Measurements from ENCODE around the gene ZNF331.

ZNF331 gene

GRCh38 chr19:53521373-53522202 is 16.4 kb upstream of the ZNF331 start:
- DNase-seq, result no peak

DNA sequence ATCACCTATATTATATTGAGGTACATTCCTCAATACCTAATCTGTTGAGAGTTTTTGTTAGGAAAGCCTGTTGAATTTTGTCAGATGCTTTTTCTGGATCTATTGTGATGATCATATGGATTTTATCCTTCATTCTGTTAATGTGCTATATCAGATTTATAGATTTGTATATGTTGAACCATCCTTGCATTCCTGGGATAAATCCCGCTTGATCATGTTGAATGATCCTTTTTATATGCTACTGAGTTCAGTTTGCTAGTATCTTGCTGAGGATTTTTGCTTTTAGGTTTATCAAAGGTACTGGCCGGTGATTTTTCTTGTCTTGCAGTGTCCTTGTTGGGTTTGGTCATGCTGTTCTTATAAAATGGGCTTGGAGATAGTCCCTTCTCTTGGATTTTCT is 12.0 kb upstream of the ZNF331 start:
- DNase-seq, result no peak

DNA sequence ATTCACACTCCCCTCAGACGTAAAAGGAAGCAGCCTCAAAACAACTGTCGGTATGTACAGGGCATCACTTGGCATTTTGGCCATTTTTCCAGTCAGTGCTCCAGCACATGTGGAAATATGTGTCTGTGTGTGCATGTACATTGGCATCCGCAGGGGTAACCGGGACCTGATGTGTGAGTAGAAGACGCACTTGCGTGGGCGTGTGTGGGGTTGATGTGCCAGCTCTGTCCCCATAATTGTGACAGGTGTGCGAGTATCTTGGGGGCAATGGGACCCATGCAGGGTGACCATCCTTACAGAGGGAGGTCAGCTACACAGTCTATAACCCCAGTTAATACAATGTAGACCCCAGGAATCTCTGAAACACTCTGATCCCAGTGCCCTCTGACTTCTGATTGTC is 7.3 kb upstream of the ZNF331 start:
- no peak for DNase-seq

DNA sequence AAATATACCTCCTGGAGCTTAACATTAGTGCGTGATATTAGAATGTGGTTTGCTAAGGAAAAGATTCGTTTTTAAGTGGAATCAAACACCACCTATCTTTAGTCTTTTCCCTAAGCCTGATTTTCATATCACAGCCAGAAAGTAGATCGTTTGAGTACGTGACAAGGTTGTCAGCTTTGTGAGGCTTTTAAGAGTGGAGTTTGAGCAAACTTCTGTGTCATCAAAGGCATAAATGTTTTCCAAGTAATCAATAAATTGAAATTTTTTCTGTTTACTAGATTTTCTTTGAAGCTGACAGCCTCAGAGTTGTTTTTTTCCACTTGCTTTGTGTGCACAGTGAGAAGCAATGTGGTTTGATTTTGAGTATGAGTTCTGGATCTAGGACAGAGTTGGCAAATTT is 6.5 kb upstream of the ZNF331 start:
- DNase-seq, result no peak

- DNase-seq, result no peak
These were observed 5.6 kb upstream of the ZNF331 start for GRCh38 chr19:53532362-53532761.

DNA sequence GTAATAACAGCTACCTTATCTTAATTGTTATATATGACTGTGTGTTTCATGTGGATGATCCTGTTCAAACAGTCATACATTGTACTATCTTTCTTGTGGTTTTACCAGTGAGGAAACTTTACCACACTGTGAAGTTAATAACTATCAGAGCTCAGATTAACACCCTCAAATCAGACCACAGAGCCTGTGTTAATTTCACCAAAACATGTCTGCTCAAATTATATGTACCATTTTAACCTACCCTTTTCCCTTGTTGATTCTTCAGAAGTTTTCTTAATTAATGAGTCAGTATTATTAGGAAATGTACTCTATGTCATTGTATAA is 1.8 kb upstream of the ZNF331 start:
- no peak for DNase-seq

- no peak for DNase-seq
These were observed 824 bp upstream of the ZNF331 start for GRCh38 chr19:53537121-53537520.

GRCh38 chr19:53538378-53539109 is 599 bp downstream of the ZNF331 start:
- DNase-seq, result peak; percentile 24

GRCh38 chr19:53540091-53540490 is 2.1 kb downstream of the ZNF331 start:
- no peak for DNase-seq

- no peak for DNase-seq
These were observed 4.0 kb downstream of the ZNF331 start for GRCh38 chr19:53541971-53542370.

GRCh38 chr19:53545271-53546065 is 7.5 kb downstream of the ZNF331 start:
- no peak for DNase-seq

GRCh38 chr19:53546758-53547513 is 9.0 kb downstream of the ZNF331 start:
- DNase-seq, result no peak

- no peak for DNase-seq
These were observed 11.4 kb downstream of the ZNF331 start for GRCh38 chr19:53549340-53549739.

DNA sequence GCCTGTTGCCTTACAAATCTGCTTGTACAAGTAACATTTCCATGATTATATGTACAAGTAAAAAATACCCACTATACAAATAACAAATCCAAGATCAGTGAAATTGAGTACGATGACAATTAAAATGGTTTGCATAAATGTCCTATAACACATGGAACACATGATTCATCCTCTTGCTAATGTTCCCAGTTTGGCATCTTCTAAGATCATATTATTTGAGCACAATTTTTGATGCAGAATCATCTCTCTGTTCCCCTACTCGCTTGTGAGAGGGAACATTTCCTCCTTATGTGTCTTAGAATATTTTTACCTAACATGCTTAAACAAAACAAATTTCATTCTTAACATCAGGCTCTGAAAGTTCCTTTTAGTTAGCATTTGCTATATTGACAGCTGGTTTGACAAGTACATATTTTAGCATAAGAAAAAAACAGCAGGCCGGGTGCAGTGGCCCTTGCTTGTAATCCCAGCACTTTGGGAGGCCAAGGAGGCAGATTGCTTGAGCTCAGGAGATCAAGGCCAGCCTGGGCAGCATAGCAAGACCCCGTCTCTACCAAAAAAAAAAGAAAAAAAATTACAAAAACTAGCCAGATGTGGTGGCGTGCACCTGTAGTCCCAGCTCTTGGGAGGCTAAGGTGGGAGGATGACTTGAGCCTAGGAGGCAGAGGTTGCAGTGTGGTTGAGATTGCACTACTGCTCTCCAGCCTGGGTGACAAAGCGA is 14.2 kb downstream of the ZNF331 start:
- no peak for DNase-seq

DNA sequence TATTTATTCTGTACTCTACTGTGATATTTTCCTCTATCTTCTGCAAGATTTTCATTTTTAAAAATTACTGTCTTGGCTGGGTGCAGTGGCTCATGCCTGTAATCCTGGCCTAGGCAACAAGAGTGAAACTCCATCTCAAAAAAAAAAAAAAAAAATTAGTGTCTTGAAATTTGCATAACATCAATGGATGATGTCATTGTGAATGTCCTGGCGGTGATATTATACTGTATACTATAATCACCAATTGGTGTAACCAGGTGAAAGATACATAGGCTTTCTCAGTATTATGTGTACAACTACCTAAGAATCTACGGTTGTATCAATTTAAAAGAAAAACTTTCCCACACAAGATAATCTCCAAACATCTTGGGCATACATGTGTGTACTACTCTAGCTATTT is 15.2 kb downstream of the ZNF331 start:
- no peak for DNase-seq

DNA sequence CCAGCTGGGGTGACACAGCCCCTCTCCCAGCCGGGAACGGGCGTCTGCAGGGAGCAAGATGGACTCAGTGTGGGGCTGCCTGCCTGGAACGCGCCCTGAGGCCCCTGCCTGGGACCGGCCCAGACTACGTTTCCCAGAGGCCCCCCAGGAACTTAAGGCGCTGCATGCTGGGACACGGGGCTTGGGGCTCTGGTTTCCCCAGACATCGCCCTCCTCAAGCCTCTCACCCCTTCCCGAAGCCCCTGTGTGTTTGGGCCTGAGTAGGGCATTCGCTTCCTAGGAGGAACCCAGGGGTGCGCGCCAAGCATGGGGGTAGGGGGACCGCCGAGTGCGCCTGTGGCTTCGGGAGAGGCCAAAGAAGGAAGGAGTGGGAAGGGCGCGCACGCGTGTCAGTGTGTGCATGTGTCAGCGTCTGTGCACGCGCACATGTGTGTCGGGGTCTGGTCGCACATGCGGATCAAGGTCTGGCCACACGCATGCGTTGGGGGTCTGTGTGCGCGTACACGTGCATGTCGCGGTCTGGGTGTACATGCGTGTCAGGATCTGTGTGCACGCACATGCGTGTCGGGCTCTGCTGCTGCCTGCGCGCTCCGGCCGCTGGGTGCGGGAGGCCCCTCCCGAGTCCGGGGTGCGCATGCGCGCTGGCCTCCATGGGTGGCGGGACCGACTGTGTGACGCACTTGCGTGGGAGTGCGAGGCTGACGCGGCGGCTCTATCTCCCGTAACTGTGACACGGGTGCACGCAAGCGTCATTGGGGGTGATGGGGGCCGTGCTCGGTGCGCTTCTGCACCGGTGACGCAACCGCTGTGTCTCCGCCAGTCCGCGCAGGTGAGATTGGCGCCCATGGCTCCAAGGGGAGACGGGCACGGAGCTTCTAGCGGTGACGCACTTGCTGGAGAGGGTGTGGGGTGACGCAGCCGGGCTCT is 16.2 kb downstream of the ZNF331 start:
- DNase-seq, result peak; percentile 89

GRCh38 chr19:53554804-53555203 is 16.9 kb downstream of the ZNF331 start:
- no peak for DNase-seq

- DNase-seq, result no peak
These were observed 17.4 kb downstream of the ZNF331 start for GRCh38 chr19:53555352-53555751.

GRCh38 chr19:53571339-53571738 is 33.4 kb downstream of the ZNF331 start:
- DNase-seq, result no peak

DNA sequence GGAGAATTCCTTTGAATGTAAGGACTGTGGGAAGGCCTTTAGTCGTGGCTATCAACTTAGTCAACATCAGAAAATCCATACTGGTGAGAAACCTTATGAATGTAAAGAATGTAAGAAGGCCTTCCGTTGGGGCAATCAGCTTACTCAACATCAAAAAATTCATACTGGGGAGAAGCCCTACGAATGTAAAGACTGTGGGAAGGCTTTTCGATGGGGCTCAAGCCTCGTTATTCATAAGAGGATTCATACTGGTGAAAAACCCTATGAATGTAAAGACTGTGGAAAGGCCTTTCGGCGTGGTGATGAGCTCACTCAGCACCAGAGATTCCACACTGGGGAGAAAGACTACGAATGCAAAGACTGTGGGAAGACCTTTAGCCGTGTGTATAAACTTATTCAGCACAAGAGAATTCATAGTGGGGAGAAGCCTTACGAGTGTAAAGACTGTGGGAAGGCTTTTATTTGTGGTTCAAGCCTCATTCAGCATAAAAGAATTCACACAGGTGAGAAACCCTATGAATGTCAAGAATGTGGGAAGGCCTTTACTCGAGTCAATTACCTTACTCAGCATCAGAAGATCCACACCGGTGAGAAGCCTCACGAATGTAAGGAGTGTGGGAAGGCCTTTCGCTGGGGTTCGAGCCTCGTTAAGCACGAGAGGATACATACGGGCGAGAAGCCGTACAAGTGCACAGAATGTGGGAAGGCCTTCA is 39.2 kb downstream of the ZNF331 start:
- DNase-seq, result no peak
